Left renal pelvis (tissue), 4 donors: Measurements from ENCODE around the gene PHYKPL. TPM values are rescaled to one million over a fixed set of nuclear protein-coding genes. Genes with fewer than 3 reads are reported as not detected.

Experiments
- DNase-seq, 4 donors: peaks; one replicate each; pipeline ENCODE4 v3.0.0-alpha.2; 2013; ENCODE audit warnings: low read depth in 4 of 4, low spot score in 3 of 4
- polyA plus RNA-seq, 4 donors: library from polyadenylated mRNA; unstranded; fragments of 120-200 nt; gene quantifications; one replicate each; pipeline ENCODE4 v1.2.1, GENCODE V29; 2013; ENCODE audit not compliant: insufficient read length in 4 of 4

Gene PHYKPL
- polyA plus RNA-seq, 4 donors, result 52.1 to 124 (median 79.6) TPM

DNA sequence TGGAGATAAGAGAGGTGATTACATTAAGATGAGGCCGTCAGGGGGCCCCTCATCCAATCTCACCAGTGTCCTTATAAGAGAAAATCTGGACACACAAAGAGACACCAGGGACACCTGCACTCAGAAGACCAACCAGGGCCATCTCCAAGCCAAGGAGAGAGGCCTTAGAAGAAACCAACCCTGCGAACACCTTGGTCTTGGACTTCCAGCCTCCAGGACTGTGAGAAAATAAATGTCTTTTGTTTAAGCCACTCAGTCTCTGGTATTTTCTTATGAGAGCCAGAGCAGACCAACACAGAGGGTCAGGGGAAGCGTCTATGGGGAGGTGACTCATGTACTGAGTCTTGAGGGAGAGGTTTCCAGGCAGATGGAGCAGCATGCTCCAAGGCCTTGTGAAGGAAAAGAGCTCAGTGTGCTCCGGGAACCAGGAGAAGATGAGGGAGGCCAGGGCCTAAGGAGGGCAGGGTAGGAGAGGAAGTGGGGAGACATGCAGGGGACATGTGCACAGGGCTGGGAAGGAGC, 5.4 kb downstream of the PHYKPL start:
- DNase-seq, result no peak

DNA sequence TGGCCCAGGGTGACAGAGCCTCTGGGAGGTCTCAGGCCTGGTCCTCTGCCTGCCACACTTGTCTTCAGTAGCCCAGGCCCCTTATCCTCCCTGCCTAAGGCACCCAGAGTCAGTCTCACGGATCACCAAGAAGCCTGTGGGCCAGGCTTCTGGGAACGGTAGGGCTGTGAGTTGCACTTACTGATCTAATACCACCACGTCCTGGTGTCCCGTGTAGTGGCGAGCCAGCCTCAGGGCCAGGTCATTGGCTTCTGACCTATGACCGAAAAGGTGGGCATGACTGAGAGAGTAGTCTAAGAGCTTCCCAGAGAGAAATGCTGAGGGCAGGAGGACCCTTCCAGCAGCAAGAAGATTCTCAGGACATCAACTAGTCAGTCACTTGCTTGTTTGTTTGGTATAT, 7.4 kb downstream of the PHYKPL start:
- no peak for DNase-seq

DNA sequence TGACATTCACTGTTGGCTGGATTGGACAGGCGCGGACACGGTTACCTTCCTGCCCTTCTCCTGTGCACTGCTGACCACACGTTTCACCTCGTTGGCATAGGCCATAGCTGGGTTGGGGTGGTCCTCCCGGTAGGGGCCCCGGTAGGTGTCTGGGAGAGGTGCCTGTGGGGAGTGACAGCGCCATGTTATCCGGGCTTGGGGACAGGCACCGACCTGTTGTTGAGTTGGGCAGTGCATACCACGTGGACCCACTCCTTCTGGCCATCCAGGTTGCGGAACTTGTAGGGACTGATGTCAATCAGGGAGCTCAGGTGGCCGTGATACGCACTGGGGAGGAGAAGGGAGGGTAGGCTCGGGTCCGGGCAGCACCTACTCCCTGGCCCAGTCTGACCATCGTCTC, 8.2 kb downstream of the PHYKPL start:
- no peak for DNase-seq

DNA sequence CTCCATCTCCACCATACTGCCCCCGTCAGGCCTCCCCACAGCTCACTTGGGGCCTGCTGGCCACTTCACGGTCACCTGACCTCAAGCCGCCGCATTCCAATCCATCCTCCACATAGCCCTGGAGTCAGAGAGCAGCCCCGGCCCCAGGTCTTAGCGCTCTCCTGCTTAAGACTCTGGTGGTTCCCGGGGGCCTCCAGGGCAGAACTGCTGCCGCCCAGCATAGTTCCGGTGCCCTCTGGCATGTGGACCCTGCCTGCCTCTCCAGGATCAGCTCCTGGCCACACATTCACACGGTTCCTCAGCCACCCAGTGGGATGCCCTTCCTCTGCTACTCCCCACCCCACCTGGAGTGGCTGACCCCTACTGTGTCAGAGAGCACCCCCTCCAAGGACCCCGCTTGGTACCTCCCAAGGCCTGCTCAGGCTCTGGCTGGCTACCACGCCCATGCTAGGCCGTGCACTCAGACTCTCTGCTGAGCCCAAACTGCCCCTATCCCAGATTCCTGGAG, 8.7 kb downstream of the PHYKPL start:
- no peak for DNase-seq

DNA sequence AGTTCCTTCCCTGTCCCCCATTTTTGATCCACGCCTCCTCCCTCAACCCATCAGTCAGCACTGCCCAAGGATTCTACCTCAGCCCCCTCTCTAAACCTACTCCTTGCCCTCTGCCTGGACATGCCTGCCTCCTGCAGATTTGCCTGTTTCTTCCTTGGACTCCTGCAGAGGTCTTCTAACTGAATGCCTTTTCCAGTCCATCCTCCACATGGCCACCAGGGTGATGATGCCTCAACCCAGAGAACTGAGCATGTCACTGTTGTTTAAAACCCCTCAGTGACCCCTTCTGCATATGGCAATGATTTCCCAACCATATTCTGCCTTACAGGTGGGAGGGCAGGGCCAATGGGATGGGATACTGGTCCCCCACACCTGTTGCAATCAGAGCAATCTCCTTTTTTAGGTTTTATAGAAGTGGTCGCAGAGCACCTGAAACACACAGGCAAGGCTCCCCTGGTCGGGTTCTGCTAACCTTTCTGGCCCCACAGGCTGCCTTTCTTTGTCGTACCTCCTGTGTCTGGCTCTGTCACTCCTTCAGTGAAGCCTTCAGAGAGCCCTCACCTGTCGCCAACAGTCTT, 9.3 kb downstream of the PHYKPL start:
- DNase-seq, result no peak

DNA sequence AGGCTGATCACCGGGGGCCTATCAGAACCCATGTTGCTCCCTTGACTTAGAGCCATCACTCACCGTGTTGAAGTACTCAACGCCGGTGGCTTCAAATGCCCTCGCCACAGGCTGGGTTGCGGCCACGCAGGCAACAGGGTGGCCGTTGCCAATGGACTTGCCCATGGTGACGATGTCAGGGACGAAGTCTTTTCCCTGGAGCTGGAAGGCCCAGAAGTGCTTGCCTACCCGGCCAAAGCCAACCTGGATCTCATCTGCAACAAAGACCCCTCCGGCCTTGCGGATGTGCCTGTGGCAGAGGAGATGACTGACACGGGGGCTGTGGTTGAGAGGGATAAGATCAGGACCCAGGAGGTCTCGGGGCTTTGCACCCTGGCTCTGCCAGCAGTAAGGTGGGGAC, 10.3 kb downstream of the PHYKPL start:
- no peak for DNase-seq

DNA sequence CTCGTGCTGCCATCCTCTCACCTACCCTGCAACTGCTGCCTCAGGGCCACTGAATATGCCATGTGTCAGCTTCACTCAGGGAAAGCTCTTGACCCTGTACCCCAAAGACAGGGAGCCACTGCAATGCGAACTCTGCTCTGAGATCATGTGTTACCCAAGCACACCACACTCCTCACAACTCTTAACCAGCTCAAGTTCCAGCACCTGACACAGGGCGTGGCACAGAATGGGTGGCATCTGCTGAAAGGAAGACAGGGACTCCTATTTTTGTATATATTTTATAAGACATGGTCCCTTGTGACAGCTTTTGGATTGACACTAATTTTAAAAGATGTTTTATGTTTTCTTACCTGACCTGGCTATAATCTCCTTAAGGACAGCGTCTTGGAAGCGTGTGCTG, 10.7 kb downstream of the PHYKPL start:
- no peak for DNase-seq

DNA sequence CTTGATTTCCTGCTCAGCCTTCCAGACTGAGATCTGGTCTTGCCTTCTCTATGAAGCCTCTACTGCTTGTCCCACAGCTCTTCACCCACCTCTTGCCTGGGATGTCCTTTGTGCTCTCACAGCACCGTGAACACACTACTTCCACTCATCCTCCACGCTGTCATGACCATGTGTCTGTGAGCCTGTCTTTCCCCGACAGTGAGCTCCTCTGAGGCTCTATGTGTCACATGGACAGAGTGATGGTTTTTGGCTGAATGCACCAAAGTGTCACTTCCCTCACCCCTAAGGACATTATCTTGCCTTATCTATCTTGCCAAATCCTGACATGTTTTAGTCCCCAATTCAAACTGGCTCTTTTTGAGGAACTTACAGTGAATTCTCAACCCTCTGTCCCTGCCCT, 11.3 kb downstream of the PHYKPL start:
- no peak for DNase-seq

DNA sequence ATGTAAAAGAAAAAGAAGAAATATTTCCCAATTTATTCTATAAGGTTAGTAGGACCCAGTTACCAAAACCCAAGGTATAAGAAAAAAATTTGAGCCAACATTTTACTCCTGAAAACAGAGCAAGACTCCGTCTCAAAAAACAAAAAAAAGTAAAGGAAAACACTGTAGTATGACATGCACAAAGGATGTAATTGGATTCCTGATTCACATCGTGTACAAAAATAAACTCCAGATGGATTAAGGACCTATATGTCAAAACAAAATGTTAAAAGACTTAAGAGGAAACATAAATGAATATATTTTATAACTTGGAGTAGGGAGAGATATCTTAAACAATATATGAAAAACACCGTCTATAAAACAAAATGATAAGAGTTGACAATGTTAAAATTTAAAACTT, 13.8 kb downstream of the PHYKPL start:
- no peak for DNase-seq

DNA sequence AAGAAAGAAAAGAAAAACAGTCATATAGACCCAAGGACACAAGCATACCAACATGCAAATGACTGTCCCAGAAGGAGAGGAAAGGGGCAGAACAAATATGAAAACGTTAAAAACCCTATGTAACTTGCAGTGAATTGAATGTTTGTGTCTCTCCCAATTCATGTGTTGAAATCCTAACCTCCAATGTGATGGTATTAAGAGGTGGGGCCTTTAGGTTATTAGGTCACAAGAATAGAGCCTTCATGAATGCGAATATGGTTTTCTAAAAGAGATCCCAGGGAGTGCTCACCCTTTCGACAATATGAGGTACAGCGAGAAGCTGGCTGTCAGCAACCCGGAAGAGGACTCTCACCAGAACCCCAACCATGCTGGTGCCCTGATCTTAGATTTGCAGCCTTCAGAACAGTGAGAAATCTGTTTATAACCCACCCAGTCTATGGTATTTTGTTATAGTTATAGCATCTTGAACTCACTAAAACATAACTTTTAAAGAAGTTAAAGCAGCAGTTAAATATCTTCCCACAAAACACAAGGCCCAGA, 14.3 kb downstream of the PHYKPL start:
- no peak for DNase-seq

DNA sequence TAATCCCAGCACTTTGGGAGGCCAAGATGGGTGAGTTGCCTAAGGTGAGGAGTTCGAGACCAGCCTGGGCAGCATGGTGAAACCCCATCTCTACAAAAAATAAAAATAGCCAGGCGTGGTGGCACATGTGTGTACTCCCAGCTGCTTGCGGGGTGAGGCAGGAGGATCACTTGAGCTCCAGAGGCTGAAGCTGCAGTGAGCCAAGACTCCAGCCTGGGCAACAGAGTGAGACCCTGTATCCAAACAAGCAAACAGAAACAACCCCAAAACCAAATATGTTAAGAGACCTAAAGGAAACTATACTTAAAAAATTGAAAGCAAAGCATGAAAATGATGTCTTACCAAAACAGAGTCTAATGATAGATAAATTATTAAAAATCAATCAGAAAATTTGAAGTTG, 15.8 kb downstream of the PHYKPL start:
- no peak for DNase-seq

DNA sequence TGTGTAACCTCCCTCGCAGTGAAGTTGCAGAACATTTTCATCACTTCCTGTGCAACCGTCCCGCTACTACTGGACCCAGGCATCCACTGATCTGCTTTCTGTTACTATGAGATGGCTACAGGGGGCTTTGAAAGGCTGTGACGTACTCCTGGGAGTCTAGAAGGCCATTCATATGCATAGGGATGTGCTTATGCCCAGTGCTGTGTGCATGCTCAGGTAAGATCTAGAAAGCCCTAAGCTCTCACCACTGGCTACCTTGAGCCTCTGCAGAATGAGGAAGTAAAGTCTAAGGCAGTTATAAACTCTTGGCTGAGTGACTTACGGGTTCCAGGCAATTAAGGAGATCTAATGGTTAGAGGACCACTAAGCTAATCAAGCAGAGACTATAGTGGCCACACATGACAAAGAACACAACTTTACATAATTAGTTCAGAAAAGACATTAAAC, 16.5 kb downstream of the PHYKPL start:
- no peak for DNase-seq

DNA sequence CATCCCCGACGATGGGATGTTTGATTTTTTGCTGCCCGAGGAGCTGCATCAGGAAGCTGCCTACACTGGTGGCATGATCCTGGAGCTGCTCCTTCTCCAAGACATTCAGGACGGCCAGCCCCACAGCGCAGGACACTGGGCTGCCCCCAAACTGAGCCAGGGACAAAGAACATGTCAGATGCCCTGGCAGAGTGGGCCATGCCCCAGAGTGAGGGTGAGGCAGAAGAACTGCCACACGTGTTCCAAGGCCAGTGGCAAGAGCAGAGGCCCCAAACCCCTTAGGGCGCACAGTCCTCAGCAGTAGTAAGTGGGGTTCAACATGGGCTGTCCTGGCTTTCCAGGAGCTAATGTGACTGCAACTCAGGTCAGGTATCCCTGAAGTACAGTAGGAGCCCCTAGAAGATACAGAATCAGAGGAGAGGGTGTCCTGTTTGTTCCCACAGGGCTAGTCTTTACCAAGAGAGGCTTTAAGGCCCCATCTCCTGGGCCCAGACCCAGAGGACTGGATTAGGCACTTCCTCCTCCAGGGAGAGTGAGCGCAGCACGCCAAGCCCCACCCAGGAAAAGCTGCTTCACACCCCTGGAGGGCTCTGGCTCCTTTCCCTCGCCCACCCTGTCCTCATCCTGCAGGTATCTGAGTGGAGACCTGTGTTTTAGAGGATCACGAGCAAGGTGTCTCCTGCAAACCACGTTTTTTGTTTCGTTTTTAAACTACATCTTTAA, 17.2 kb downstream of the PHYKPL start:
- no peak for DNase-seq

DNA sequence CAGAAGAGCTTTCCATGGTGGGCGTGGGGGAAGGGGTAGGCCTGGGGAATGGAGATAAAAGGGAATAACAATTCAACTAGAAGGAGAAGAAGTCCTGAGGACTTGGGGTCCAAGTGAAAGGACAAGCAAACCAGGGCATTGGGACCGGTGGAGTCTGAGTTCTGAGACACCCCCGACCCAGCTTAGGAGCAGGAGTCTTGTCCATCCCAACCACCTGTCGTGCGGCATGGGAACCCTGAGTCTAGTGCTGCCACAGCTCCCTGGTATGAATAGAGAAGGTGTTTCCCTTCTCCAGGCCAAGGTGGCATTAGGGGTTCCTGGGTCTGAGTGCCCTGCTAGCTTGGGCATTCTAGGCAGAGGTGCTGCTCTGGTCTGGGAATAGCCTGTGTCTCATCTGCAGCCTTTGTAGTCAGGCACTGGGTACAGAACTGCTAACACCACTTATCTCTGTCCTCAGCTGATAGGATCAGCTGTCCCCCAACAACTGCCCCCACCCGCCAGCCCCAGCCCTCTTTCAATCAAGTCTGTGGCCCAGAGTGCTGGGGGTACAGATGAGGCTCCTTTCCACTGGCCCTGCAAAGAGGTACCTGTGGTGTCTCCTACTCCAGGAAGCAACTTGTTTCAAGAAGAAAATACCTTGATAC, 18.3 kb downstream of the PHYKPL start:
- no peak for DNase-seq

DNA sequence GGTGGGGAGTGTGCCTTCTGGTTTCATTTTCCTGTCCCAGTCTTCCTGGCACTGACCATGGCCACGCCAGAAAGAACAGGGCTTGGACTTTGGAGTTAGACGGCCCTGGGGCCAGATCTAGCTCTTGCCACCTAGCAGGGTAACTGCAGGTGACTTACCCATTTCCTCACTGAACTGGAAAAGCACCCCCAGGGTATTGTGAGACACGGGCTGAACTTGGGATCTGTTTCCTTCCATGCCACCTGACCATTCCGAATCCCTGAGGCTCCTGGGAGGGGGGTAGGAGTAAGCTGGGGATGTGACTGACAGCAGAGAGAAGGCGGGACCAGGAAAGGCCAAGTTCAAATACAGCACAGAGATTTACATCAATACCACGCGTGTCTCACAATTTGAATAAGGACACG, 18.9 kb downstream of the PHYKPL start:
- DNase-seq, result no peak

DNA sequence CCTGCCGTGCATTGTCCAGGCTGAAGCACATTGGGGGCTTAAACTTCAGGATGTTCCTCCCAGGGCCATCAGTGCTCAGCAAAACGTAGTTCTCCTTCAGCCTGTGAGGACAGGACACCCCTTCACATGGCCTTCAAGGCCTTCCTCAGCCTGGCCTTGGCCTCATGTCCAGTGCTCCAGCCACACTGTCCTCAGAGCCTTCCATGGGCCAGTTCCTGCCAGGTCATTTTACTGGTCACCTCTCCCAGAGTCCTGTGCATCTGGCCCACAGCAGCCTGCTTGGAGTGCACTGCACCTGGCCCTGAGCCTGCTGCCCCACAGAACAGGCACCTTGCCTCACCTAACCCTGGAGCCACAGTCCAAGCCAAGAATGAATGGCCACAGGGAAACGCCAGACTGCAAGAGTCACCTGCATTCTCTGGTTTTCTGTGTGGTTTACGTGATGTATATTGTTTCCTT, 19.6 kb downstream of the PHYKPL start:
- no peak for DNase-seq

DNA sequence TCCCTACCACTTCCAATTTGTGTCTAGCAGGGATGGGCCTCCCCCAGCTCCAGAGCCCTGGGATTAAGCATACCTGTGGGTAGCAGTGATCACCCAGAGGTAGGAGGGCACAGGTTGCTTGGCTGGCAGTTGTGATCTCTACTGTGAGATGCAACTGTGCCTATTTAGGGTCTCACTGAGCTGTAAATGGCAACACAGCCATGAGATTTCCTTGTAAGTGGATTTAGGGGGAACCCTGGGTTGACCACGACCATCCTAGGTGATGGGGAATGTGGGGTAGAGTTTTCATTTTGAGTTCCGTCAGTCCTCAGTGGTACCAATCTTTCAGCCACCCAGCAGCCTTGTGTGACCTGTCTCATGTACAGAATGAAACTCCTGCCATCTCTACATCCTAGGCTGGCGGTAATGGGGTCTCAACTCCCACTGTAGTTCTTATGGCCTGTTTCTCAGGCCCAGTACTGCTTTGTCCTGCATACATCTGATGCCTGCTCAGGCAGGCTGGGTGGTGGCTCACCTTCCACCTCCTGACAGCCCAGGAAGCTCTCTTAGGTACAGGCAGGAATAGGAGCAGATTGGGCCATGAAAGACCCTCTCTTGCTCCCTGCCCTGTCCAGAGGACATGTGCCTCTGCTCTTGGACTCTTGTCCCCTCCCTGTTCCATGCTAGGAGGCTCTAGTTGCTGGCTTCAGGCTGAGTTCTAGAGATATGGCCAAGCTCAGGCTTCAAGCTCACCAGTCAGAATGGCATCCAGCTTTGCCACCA, 20.2 kb downstream of the PHYKPL start:
- DNase-seq, result no peak

DNA sequence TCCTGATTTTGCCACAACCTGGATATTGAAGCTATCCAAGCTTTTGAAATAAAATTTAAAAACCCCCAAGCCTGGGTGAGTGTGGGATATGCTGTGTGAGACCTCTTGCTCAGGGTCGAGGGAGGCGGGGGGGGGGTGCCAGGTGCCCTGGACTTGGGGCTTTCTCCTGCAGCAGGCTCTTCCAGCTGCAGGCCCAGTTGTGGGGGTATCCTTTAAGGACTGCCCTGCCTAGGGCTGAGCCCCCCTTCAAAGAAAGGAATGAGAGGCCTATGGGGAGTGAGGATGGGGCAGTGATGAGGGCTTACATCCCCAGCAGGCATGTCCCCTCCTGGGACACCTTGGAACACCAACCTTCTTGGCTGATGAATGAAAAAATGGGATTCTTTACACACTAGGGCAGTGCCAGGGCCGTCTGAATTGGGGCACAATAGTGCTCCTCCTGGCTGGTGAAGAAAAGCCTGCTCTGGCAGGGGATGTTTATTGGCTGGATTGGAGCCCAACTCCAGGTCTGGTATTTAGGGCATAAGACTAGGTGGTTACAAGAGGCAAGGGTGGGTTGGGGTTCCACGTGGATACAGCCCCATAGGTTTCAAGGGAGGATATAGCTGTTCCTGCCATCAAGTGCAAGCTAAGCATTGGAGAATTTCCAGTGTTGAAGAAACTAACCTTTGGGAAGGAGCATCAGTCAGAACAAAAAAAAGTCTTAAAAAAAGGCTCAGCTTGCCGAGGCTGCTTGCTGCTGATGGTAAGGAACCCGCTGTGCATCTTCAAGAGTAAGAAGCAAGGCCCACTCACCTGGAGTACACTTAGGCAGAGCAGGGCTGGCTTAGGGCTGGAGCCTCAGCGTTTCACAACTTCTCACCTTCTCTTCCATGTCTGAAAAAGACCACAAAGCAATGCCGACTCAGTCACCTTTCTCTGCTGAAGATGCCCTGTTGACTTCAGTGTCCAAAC, 21.2 kb downstream of the PHYKPL start:
- DNase-seq, result no peak

DNA sequence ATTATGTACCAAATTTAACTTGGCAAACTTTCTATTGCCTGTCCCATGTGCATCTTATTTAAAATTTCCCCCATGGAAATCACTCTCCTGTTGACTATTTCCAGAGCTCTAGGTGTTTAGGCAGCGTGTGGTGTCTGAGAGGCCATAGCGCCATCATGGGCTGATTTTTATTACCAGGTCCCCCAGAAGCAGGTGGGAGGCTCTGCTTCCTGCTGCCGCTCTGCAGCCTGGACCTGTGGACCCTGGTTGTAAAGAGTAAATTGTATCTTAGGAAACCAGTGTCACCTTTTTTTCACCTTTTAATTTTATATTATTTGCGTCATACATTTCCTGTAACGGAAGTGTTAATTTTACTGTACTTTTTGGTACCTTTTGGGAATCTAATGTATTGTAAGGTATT, 21.9 kb downstream of the PHYKPL start:
- no peak for DNase-seq
